Loucy (cell line): ENCODE measurements around the gene TMEM45A.

ENCODE experiments used
- H2AFZ ChIP-seq: fragments of 200-600 bp; sonication (generic); 2 replicates; pipeline ENCODE4 v1.6.0; 2016; ENCODE audit warnings: antibody characterized with exemption, mild to moderate bottlenecking, low read length, moderate library complexity
- H3F3A ChIP-seq: fragments of 200-600 bp; 2 replicates; pipeline ENCODE4 v1.6.0; 2016; ENCODE audit warnings: antibody characterized with exemption, low read depth, mild to moderate bottlenecking
- H3K27me3 ChIP-seq: fragments of 200-600 bp; sonication (generic); 2 replicates; pipeline ENCODE4 v1.6.1; 2014; ENCODE audit warnings: low read length, mild to moderate bottlenecking; ENCODE audit not compliant: insufficient read depth, poor library complexity, severe bottlenecking
- H3K36me3 ChIP-seq: fragments of 200-600 bp; sonication (generic); 2 replicates; pipeline ENCODE4 v1.6.1; 2016; ENCODE audit warnings: low read length; ENCODE audit not compliant: insufficient read depth
- H3K4me1 ChIP-seq: fragments of 200-600 bp; sonication (generic); 2 replicates; pipeline ENCODE4 v1.5.1; 2014; ENCODE audit warnings: low read length, mild to moderate bottlenecking; ENCODE audit not compliant: insufficient read depth, poor library complexity, severe bottlenecking
- H3K4me2 ChIP-seq: fragments of 200-600 bp; sonication (generic); 2 replicates; pipeline ENCODE4 v1.6.0; 2014; ENCODE audit warnings: antibody characterized with exemption, low read length, low read depth, mild to moderate bottlenecking; ENCODE audit not compliant: poor library complexity, severe bottlenecking
- H3K4me3 ChIP-seq: fragments of 200-600 bp; sonication (generic); 2 replicates; pipeline ENCODE4 v1.5.1; 2014; ENCODE audit warnings: low read length, mild to moderate bottlenecking, mixed read lengths; ENCODE audit not compliant: poor library complexity, severe bottlenecking
- H3K79me2 ChIP-seq: fragments of 200-600 bp; sonication (generic); 2 replicates; pipeline ENCODE4 v1.6.1; 2014; ENCODE audit warnings: low read length; ENCODE audit not compliant: insufficient read depth
- H3K9ac ChIP-seq: fragments of 200-600 bp; sonication (generic); 2 replicates; pipeline ENCODE4 v1.6.0; 2014; ENCODE audit warnings: mild to moderate bottlenecking, low read depth, low read length, moderate library complexity; ENCODE audit not compliant: poor library complexity, severe bottlenecking
- H3K9me2 ChIP-seq: fragments of 200-600 bp; sonication (generic); replicated peaks from 2 replicates; pipeline ENCODE4 v1.6.1; 2016; ENCODE audit warnings: low read depth, low read length, mixed read lengths
- H3K9me3 ChIP-seq: fragments of 200-600 bp; sonication (generic); 2 replicates; pipeline ENCODE4 v1.6.1; 2014; ENCODE audit warnings: mild to moderate bottlenecking, antibody characterized with exemption, low read length, low read depth; ENCODE audit not compliant: insufficient read depth
- H4K20me1 ChIP-seq: fragments of 200-600 bp; sonication (generic); 2 replicates; pipeline ENCODE4 v1.6.0; 2014; ENCODE audit warnings: antibody characterized with exemption, low read length, mild to moderate bottlenecking; ENCODE audit not compliant: insufficient read depth, poor library complexity, severe bottlenecking
- CTCF ChIP-seq: fragments of 200-600 bp; sonication (generic); conservative IDR thresholded peaks from 2 replicates; pipeline ENCODE4 v1.5.1; 2014; ENCODE audit warnings: mild to moderate bottlenecking, antibody characterized with exemption, low read length
- EZH2phosphoT487 ChIP-seq: fragments of 200-600 bp; IDR thresholded peaks from 2 replicates; pipeline ENCODE4 v1.6.1; 2018; ENCODE audit warnings: antibody characterized with exemption, mild to moderate bottlenecking, moderate library complexity, borderline replicate concordance

Gene TMEM45A

GRCh38 chr3:100516232-100516631, 23.8 kb downstream of the TMEM45A start:
- Histone ChIP-seq H3K4me3 (no peak overlapping the region), H3K9ac (no peak overlapping the region)

GRCh38 chr3:100516838-100517237, 24.4 kb downstream of the TMEM45A start:
- Histone ChIP-seq H3K4me2 (no peak overlapping the region), H3K36me3 (no peaks in the 10 kb centered on the region)

More at GRCh38 chr3:100516232-100516631, 23.8 kb downstream of the TMEM45A start:
- Histone ChIP-seq H3K79me2 (no peaks in the 10 kb centered on the region), H3K4me2 (no peak overlapping the region), H4K20me1 (no peaks in the 10 kb centered on the region), H3K9me3 (no peaks in the 10 kb centered on the region), H2AFZ (no peak overlapping the region), H3K27me3 (no peaks in the 10 kb centered on the region), H3K4me1 (no peaks in the 10 kb centered on the region), H3K36me3 (no peaks in the 10 kb centered on the region), H3F3A (no peaks in the 10 kb centered on the region), H3K9me2 (no peaks in the 10 kb centered on the region)
- no peak for TF ChIP-seq EZH2phosphoT487
- no peak for TF ChIP-seq CTCF

GRCh38 chr3:100517276-100517675, 24.9 kb downstream of the TMEM45A start:
- Histone ChIP-seq H4K20me1 (no peaks in the 10 kb centered on the region), H3K9ac (no peak overlapping the region), H3K4me3 (no peak overlapping the region), H3K36me3 (no peaks in the 10 kb centered on the region), H3K27me3 (no peaks in the 10 kb centered on the region), H3K4me1 (no peaks in the 10 kb centered on the region), H2AFZ (no peak overlapping the region), H3K9me2 (no peaks in the 10 kb centered on the region), H3K79me2 (no peaks in the 10 kb centered on the region), H3F3A (no peaks in the 10 kb centered on the region), H3K9me3 (no peaks in the 10 kb centered on the region), H3K4me2 (no peak overlapping the region)
- TF ChIP-seq EZH2phosphoT487 (no peak), CTCF (no peak)

More at GRCh38 chr3:100516838-100517237, 24.4 kb downstream of the TMEM45A start:
- Histone ChIP-seq H2AFZ (no peak overlapping the region), H3K9ac (no peak overlapping the region), H3K4me3 (no peak overlapping the region), H3F3A (no peaks in the 10 kb centered on the region), H3K9me3 (no peaks in the 10 kb centered on the region), H3K9me2 (no peaks in the 10 kb centered on the region), H4K20me1 (no peaks in the 10 kb centered on the region), H3K79me2 (no peaks in the 10 kb centered on the region), H3K4me1 (no peaks in the 10 kb centered on the region), H3K27me3 (no peaks in the 10 kb centered on the region)
- no peak for TF ChIP-seq EZH2phosphoT487
- no peak for TF ChIP-seq CTCF
